Central memory CD4-positive, alpha-beta T cell (primary cell): ENCODE data around the gene NEDD4L.

Experiments
- DNase-seq: peaks from one replicate; pipeline ENCODE4 v3.0.0; 2022

The NEDD4L gene

GRCh38 chr18:58095655-58096054 is 51.6 kb downstream of the NEDD4L start:
- DNase-seq: no peak

- no peak for DNase-seq
Measured at GRCh38 chr18:58096658-58097057, 52.6 kb downstream of the NEDD4L start.

- DNase-seq: no peak
Measured at GRCh38 chr18:58097121-58097906, 53.3 kb downstream of the NEDD4L start.

GRCh38 chr18:58097907-58098166 is 53.8 kb downstream of the NEDD4L start:
- DNase-seq: no peak

- no peak for DNase-seq
Measured at GRCh38 chr18:58098706-58099105, 54.7 kb downstream of the NEDD4L start.

GRCh38 chr18:58100154-58100553 is 56.1 kb downstream of the NEDD4L start:
- DNase-seq: no peak

- no peak for DNase-seq
Measured at GRCh38 chr18:58101291-58101794, 57.3 kb downstream of the NEDD4L start.

GRCh38 chr18:58102018-58102417 is 58.0 kb downstream of the NEDD4L start:
- DNase-seq: no peak

- no peak for DNase-seq
Measured at GRCh38 chr18:58102875-58103274, 58.8 kb downstream of the NEDD4L start.

GRCh38 chr18:58103339-58103985 is 59.4 kb downstream of the NEDD4L start:
- no peak for DNase-seq

- DNase-seq: no peak
Measured at GRCh38 chr18:58104096-58104495, 60.1 kb downstream of the NEDD4L start.

GRCh38 chr18:58105206-58105887 is 61.3 kb downstream of the NEDD4L start:
- DNase-seq: no peak

- DNase-seq: no peak
Measured at GRCh38 chr18:58105888-58106260, 61.8 kb downstream of the NEDD4L start.

- DNase-seq: no peak
Measured at GRCh38 chr18:58106289-58107070, 62.5 kb downstream of the NEDD4L start.

GRCh38 chr18:58109256-58109655 is 65.2 kb downstream of the NEDD4L start:
- no peak for DNase-seq

GRCh38 chr18:58110398-58110797 is 66.4 kb downstream of the NEDD4L start:
- no peak for DNase-seq

GRCh38 chr18:58112174-58112573 is 68.1 kb downstream of the NEDD4L start:
- no peak for DNase-seq

- no peak for DNase-seq
Measured at GRCh38 chr18:58113337-58113736, 69.3 kb downstream of the NEDD4L start.

- DNase-seq: no peak
Measured at GRCh38 chr18:58114766-58115165, 70.7 kb downstream of the NEDD4L start.

GRCh38 chr18:58116818-58117217 is 72.8 kb downstream of the NEDD4L start:
- DNase-seq: no peak

- DNase-seq: no peak
Measured at GRCh38 chr18:58117786-58118403, 73.9 kb downstream of the NEDD4L start.

GRCh38 chr18:58118536-58118935 is 74.5 kb downstream of the NEDD4L start:
- DNase-seq: no peak

- DNase-seq: no peak
Measured at GRCh38 chr18:58119819-58120218, 75.8 kb downstream of the NEDD4L start.
